ENCODE results near the gene AIMP1.

GRCh38 chr4:106337916-106338315 is 21.6 kb downstream of the AIMP1 start:
- TF ChIP-seq CTCF (IDR thresholded peaks at IDR 0.05), result no peak
- no peak for TF ChIP-seq POLR2A (IDR thresholded peaks at IDR 0.05)

Data from ovary (tissue), 3 donors.